ENCODE data around the gene MTREX.
"Not testable (repeated sequence)": the region's sequence is repeated elsewhere in the genome, so short reads cannot be mapped to it uniquely, and the experiment has no call there.

The MTREX gene
- 71.4 to 135 reads per million in 2 donors for total RNA-seq

GRCh38 chr5:55307383-55308253 lies at the start of gene MTREX, which contains the start of gene DHX29:
Gene MTREX (plus strand): TSS chr5:55307989. CDS start chr5:55308014, 25 bp downstream.
Gene DHX29 (minus strand): TSS chr5:55307694. CDS start chr5:55307573, 121 bp downstream.
- DNase-seq: peak; percentile 80

- DNase-seq: no peak
These were observed 49.5 kb upstream of the MTREX start for GRCh38 chr5:55258339-55258738.

DNA sequence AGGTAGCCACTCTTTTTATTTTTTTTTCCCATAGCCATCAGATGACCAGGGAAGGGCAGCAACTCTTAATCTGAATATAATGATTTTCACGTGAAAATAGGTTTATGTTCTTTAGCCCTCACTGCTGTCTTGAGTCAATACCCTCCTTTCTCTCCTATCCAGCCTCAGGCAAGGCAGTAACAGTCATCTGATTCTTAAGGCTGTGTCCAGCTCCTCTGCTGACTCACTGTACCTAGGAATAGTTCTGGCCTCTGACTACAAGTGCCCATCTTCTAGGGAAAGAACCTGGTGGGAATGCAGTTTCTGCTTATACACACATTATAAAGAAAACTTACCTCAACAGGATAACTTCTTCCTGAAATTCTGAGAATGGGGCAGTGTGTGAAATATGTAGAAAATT lies 31.0 kb upstream of the MTREX start:
- no peak for DNase-seq

DNA sequence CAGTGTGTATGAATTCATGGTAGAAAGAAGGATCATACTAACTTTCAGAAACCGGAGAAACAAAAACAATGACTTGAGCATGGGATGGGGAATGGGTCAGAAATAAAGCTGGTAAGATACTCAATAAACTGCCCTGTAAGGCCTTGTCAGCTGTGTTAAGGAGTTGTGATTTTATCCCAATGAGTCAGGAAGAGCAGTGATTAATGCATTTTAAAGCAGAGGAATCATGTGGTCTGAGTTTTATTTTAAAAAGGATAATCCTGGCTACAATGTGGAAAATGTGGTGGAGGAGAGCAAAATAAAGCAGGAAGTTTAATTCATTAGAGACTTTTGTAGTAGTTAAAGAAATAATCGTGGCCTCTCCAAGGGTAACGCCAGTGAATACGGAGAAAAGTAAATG lies 29.0 kb upstream of the MTREX start:
- no peak for DNase-seq

DNA sequence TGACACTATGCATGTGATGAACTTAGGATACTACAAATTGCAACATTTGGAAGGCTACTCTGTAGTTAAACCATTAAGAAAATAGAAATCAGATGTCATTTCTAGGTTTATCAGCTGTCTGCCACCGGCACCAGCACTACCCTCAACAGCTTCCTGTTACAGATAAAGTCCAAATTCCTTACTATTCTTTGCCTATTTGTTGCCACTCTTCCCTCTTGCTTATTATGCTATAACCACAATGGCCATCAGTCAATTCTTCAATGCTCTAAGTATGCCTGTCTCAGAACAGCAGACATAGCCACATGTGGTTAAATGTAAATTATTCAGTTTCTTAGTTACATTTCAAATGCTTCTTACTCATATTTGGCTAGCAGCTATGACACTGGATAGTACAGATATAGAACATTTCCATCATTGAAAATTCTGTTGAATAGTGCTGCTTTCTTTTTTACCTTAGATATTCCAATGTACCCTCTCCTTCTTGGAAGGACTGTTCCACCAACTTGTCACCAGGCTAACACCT lies 21.3 kb upstream of the MTREX start:
- no peak for DNase-seq

GRCh38 chr5:55289808-55290207 lies 18.0 kb upstream of the MTREX start:
- DNase-seq: no peak

GRCh38 chr5:55290991-55291390 lies 16.8 kb upstream of the MTREX start:
- DNase-seq: no peak

DNA sequence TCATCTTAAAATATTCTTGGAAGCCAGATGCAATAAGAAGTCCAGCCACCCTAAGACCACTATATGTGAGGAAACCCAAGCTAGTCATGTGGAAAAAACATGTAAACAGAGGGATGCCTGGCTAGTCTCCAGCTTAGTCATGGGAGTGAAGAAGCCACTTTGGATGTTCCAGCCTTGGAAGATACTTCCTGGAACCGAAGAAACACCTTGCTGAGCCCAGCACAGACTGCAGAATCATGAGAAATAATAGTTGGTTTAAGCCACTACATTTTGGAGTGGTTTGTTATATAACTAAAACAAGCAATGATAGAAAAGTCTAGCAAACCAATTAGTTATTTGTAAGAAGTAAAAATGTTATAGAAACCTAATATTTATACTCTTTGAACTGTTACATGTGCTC lies 12.9 kb upstream of the MTREX start:
- DNase-seq: no peak

GRCh38 chr5:55300890-55301289 lies 6.9 kb upstream of the MTREX start:
- DNase-seq: no peak

DNA sequence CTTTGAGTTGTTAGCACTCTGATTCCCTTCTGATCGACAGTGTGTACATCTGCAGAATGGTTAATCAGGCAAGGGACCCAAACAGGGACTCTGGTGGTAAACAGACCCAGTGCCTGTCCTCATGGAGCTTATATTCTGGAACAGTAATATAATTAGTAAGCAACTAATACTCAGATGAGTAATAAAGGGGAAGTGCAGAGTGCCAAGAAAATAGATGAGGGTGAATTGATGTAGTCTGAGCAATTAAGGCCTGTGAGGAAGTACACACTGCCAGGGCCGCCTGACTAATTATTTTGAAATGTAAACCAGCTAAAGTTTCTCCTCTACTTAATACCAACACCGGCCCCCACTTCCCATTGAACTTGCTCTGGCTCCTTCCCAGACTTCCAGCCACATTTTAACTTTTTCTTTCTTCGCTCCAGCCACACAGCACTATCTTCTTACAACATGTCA lies 4.5 kb upstream of the MTREX start:
- DNase-seq: no peak

DNA sequence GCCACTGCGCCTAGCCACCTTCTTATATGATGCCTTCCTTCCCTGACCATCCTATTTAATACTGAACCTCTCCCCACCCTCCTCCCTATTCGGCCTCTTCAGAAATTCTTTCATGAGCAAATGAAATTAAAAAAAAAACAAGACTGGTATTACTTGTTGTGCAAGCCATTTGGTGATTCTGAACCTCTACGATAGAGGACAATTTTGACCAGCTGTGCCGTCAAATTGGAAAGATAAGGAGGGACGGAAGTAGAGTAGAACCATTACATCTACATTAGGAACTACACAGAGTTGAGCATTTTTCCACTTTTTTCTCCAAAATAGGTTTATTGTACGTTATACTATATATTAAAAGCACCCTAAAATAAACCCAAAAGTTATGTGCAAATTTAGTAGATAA lies 3.2 kb upstream of the MTREX start:
- DNase-seq: no peak

DNA sequence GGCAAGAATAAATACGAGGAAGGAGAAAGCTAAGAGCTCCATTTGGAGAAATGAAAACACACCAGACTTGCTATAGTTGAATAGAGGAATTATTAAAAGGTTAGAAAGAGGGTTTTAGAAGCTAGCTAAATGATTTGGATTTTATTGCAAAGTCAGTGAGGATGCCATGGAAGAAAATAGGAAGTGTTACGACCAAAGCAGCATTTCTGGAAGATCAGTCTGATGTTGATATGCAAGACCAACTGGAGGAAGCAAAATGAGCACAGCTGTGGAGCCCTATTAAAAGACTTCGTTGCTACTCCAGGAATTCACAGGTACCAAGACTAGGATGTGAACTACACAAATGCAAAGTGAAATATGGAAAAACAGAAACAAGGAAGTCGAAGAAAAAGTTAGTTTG lies 2.4 kb upstream of the MTREX start:
- no peak for DNase-seq

GRCh38 chr5:55306641-55307382 lies 977 bp upstream of the MTREX start:
- DNase-seq: no peak

- no peak for DNase-seq
These were observed 556 bp downstream of the MTREX start for GRCh38 chr5:55308254-55308836.

- DNase-seq: no peak
These were observed 6.3 kb downstream of the MTREX start for GRCh38 chr5:55313870-55314617.

DNA sequence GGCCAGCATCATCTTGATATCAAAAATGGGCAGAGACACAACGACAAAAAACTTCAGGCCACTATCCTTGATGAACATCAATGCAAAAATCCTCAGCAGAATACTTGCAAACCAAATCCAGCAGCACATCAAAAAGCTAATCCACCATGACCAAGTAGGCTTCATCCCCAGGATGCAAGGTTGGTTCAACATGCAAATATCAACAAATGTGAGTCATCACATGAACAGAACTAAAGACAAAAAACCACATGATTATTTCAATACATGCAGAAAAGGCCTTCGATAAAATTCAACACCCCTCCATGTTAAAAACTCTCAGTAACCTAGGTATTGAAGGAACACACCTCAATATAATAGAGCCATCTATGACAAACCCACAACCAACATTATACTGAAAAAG lies 8.5 kb downstream of the MTREX start:
- no peak for DNase-seq

GRCh38 chr5:55316837-55317236 lies 9.0 kb downstream of the MTREX start:
- no peak for DNase-seq

DNA sequence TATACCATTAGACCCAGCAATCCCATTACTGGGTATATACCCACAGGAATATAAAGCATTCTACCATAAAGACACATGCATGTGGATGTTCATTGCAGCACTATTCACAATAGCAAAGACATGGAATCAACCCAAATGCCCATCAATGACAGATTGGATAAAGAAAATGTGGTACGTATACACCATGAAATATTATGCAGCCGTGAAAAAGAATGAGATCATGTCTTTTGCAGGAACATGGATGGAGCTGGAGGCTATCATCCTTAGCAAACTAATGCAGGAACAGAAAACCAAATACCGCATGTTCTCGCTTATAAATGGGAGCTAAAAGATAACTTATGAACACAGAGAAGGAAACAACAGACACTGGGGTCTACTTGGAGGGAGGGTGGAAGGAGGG lies 10.4 kb downstream of the MTREX start:
- DNase-seq: not testable (repeated sequence)

DNA sequence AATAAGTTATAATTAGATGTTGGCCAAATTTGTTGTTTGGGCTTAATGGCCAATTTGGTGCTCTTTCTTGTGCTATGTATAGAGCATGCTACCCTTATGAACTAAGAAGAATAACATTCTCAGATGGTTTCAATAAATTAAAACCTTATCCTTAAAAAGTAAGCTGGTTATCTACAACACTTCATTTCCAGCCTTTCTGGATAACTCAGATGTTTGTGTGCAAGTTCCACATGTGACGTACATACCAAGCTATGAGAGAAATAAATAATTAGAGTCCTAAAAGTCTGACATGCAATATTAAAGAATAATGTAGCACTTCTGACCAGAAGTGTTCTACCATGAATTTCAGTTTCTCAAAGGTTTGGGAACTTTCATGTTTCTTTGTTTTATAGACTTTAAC lies 11.7 kb downstream of the MTREX start:
- no peak for DNase-seq

DNA sequence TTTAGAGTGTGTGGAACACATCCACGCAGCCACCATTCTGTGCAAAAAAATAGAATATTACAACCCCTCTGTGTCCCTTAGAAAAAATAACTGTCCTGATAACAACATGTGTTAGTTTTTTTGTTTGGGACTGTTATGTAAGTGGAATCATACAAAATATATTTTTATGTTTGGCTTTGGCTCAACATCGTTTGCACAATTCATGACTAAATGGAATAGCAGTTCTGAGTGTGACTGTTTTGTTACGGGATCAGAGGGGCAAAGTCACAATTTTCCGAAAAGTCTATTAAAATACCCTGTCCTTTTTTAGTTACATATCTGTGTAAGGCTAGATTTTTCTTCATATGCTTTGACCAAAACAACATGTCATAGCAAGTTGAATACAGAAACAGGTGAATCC lies 12.8 kb downstream of the MTREX start:
- no peak for DNase-seq

GRCh38 chr5:55324006-55324405 lies 16.2 kb downstream of the MTREX start:
- no peak for DNase-seq

- DNase-seq: no peak
These were observed 17.1 kb downstream of the MTREX start for GRCh38 chr5:55324815-55325418.
